ENCODE results near the gene NINL. TPM values are rescaled to one million over a fixed set of nuclear protein-coding genes. Genes with fewer than 3 reads are reported as not detected.

Gene NINL
- total RNA-seq, 4 donors from 2014 or later = 3.1 to 9.7 (median 5.7) TPM

DNA sequence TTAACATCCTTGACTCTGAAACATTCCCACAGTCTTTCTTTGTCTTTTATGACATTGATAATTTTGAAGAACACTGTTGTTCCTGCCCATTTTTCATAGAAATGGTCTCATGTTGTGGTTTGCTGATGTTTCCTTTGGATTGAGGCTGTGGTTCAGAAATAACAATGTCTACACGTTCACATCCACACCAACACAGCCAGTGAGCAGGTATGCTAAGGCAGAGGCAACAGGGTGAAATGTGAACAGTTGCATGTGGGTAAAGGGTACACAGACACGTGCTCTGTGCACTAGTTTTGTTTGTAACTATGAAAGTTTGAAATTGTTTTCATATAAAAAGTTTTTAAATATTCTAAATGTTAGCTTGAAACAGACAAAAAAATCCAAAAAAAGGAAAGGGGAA lies 99.5 kb downstream of the NINL start:
- no peak for TF ChIP-seq POLR2AphosphoS5 (IDR thresholded peaks at IDR 0.05)
- TF ChIP-seq, protein P1, sequence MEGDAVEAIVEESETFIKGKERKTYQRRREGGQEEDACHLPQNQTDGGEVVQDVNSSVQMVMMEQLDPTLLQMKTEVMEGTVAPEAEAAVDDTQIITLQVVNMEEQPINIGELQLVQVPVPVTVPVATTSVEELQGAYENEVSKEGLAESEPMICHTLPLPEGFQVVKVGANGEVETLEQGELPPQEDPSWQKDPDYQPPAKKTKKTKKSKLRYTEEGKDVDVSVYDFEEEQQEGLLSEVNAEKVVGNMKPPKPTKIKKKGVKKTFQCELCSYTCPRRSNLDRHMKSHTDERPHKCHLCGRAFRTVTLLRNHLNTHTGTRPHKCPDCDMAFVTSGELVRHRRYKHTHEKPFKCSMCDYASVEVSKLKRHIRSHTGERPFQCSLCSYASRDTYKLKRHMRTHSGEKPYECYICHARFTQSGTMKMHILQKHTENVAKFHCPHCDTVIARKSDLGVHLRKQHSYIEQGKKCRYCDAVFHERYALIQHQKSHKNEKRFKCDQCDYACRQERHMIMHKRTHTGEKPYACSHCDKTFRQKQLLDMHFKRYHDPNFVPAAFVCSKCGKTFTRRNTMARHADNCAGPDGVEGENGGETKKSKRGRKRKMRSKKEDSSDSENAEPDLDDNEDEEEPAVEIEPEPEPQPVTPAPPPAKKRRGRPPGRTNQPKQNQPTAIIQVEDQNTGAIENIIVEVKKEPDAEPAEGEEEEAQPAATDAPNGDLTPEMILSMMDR (IDR thresholded peaks at IDR 0.05) = no peak
- no peaks in the 10 kb centered on the region for H3K9me3 ChIP-seq
- no peaks in the 10 kb centered on the region for H3K27me3 ChIP-seq
- WGBS, 2 donors (ENCODE audit: low coverage in 1 of 2) = 62 to 76% methylated on average over 2 of the region's 2 CpGs
- H3K4me1 ChIP-seq = no peaks in the 10 kb centered on the region
- no peak overlapping the region for H3K4me3 ChIP-seq
- DNase-seq = no peak
- no peaks in the 10 kb centered on the region for H3K36me3 ChIP-seq
- no peak overlapping the region for H3K27ac ChIP-seq
- intact Hi-C loops (cut with DNase I; ENCODE audit: low total_unique reads) (no loop called here), in situ Hi-C loops (cut with MboI; ENCODE audit: low pct_ligation_motif_present in 1 of 4, low pct_unique_long_range_greater_than_20kb in 1 of 4, low sequenced_read_pairs in 3 of 4) (no loop called here)

DNA sequence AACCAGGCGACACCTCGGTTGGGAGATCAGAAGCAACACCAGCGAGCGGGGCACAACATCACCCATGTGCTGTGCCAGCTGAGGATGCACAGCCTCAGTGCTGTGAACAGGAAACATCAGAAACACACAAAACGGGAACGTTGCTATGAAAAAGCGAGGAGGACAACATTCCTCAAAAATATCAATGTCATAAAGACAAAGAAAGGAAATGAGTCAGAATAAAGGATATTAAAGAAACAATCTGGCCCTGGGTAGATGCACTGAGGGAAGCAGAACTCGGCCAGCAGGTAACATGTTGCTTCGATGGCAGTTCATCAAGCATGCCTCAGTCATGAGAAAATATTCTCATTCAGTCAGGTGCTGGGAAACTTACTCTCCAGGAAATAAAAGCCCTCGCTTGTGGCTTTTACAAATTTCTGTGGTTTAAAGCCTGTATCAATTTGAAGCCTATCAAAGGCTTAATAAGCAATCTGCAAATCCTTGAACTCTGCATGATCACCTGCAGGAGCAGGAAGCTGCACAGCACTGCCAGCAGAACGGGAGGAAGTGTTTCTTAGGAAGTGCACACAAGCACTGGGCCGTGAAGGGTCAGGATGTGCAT lies 100.3 kb downstream of the NINL start:
- Histone ChIP-seq H3K4me3 (no peak overlapping the region), H3K27ac (no peak overlapping the region), H3K27me3 (no peaks in the 10 kb centered on the region), H3K4me1 (no peaks in the 10 kb centered on the region), H3K9me3 (no peaks in the 10 kb centered on the region), H3K36me3 (no peaks in the 10 kb centered on the region)
- TF ChIP-seq, protein P1 (IDR thresholded peaks at IDR 0.05) = no peak
- no peak for TF ChIP-seq POLR2AphosphoS5 (IDR thresholded peaks at IDR 0.05)
- no peak for TF ChIP-seq POLR2A (IDR thresholded peaks at IDR 0.05)
- no peak for TF ChIP-seq EP300 (IDR thresholded peaks at IDR 0.05; ENCODE audit: low read depth)
- in situ Hi-C loops (cut with MboI; ENCODE audit: low pct_ligation_motif_present in 1 of 4, low pct_unique_long_range_greater_than_20kb in 1 of 4, low sequenced_read_pairs in 3 of 4) (no loop called here), intact Hi-C loops (cut with DNase I; ENCODE audit: low total_unique reads) (no loop called here)
- 62 to 71% methylated on average over 6 to 12 of the region's 12 CpGs for WGBS, 2 donors (ENCODE audit: low coverage in 1 of 2)
- DNase-seq = no peak

DNA sequence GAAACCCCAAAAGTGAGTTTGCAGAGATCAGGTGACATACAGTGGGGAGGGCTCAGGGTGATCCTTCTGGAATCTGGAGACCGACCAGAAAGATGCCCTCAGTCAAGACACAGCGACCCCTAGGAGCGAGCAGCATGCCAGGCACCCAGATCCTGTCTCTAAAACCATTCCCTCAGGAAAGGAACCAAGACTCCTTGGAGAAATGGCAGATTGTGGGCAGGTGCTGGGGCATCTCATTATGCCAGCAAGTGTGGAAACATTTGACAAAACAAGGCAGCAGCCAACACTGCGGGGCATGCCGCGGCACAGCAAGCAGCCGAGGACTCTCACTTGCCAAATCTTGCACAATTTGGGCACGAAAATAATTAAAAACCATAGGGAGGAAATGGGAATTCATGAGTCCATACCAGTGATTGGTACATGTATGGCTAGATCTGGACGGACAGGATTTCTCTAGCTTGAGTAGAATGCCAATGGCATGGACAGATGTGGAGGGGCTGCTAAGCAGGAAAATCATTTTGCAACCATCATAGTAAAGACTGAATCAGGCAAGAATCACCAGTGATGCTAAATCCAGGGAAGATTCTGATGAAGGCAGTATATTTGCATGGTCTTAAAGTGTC lies 101.0 kb downstream of the NINL start:
- TF ChIP-seq POLR2A (IDR thresholded peaks at IDR 0.05) (no peak), POLR2AphosphoS5 (IDR thresholded peaks at IDR 0.05) (no peak), EP300 (IDR thresholded peaks at IDR 0.05; ENCODE audit: low read depth) (no peak)
- TF ChIP-seq, protein P1 (IDR thresholded peaks at IDR 0.05) = no peak
- Histone ChIP-seq H3K9me3 (no peaks in the 10 kb centered on the region), H3K4me1 (no peaks in the 10 kb centered on the region), H3K27me3 (no peaks in the 10 kb centered on the region), H3K36me3 (no peaks in the 10 kb centered on the region), H3K4me3 (no peak overlapping the region), H3K27ac (no peak overlapping the region)
- 89 to 92% methylated on average over 9 of the region's 9 CpGs for WGBS, 2 donors (ENCODE audit: low coverage in 1 of 2)
- DNase-seq = no peak
- in situ Hi-C loops (cut with MboI; ENCODE audit: low pct_ligation_motif_present in 1 of 4, low pct_unique_long_range_greater_than_20kb in 1 of 4, low sequenced_read_pairs in 3 of 4) = no loop called here
- intact Hi-C loops (cut with DNase I; ENCODE audit: low total_unique reads) = no loop called here

DNA sequence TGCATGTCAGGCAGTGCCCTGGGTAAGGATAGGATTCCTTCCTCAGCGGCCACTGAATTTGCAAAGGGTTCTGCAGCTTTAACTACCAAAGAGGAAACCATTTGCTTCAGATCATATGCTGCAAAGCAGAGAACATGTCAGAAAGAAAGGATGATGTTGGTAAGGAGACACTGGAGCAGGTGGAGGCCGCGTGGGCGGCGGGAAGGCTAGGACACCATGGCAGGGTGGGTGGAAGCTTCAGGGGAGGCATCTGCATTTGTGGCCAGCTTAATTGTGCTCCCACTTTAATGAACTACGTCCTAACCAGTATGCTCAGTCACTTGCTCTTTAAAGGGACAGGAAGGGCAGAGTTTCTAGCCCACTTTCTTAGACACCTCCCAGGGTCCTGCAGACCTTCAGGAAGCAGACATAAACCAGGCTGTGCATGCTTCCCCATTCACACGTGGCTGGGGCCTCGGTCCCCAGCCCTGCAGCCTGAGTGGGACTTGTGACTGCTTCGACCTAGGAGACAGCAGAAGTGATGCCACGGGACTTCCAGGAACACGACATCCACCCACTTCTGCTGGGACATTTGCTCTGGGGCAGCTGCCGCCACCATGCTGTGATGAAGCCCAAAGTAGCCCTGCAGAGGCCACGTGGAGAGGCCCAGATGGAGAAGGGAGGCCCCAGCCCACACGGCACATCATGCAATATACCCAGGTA lies 101.7 kb downstream of the NINL start:
- WGBS, 2 donors (ENCODE audit: low coverage in 1 of 2) = 85 to 100% methylated on average over 3 to 14 of the region's 14 CpGs
- H3K36me3 ChIP-seq = no peaks in the 10 kb centered on the region
- no peaks in the 10 kb centered on the region for H3K9me3 ChIP-seq
- intact Hi-C loops (cut with DNase I; ENCODE audit: low total_unique reads) = no loop called here
- no peak for DNase-seq
- no peaks in the 10 kb centered on the region for H3K27me3 ChIP-seq
- in situ Hi-C loops (cut with MboI; ENCODE audit: low pct_ligation_motif_present in 1 of 4, low pct_unique_long_range_greater_than_20kb in 1 of 4, low sequenced_read_pairs in 3 of 4) = no loop called here
- no peaks in the 10 kb centered on the region for H3K4me1 ChIP-seq
- TF ChIP-seq POLR2AphosphoS5 (IDR thresholded peaks at IDR 0.05) = no peak
- TF ChIP-seq, protein P1 (IDR thresholded peaks at IDR 0.05) = no peak
- TF ChIP-seq EP300 (IDR thresholded peaks at IDR 0.05; ENCODE audit: low read depth) = no peak
- TF ChIP-seq POLR2A (IDR thresholded peaks at IDR 0.05) = no peak
- no peak overlapping the region for H3K27ac ChIP-seq
- H3K4me3 ChIP-seq = no peak overlapping the region
